HG03432 (cell line): ENCODE data around the gene NT5C2.

Experiments used
- ATAC-seq: cut with Tn5 transposase; IDR thresholded peaks from one replicate; pipeline ENCODE4 v1.9.1; 2021; ENCODE audit warnings: mild to moderate bottlenecking, moderate library complexity; ENCODE audit not compliant: unreplicated experiment

Gene NT5C2

DNA sequence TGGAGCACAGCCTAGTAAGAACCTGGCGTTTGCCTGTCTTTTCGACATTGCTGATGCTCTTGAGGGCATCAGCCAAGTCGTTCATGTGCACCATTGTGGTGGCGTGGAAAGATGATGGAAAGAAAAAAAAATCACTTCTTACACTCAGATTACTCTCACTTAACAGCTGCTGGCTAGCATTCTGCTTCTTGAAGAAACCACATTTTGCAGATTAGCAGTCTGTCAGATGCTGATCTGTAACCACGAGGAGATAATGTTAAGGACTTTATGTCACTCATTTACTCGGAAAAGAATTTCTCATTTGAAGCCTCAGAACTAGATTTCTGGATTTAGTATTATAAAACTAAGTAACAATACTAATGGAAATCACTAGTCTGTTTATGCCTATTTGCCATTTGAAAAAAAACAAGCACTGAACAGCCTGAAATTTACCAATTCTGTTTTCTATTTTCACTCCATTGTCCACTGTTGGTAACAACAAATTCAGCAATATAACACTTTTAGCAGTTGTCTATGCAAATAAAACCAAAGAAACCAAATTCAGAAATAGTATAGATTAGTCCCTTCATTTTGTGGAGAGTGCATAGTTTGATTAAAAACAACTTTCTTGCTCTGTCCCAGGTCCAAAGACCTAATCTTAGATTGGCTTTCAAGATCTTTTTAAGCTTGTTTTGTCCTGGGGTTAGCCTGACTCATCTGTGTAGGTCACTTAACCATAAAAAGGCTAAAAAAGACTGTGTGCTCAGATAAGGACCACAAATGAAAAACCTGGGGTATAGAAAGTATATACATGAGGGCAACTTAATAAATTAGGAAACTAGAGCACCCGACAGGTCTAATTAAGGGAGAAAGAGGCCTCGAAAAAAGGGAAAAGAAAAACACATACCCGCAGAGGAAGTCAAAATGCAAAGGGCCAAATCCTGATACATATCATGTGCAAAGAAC is 67.5 kb downstream of the NT5C2 start:
- peak; percentile 86 for ATAC-seq

DNA sequence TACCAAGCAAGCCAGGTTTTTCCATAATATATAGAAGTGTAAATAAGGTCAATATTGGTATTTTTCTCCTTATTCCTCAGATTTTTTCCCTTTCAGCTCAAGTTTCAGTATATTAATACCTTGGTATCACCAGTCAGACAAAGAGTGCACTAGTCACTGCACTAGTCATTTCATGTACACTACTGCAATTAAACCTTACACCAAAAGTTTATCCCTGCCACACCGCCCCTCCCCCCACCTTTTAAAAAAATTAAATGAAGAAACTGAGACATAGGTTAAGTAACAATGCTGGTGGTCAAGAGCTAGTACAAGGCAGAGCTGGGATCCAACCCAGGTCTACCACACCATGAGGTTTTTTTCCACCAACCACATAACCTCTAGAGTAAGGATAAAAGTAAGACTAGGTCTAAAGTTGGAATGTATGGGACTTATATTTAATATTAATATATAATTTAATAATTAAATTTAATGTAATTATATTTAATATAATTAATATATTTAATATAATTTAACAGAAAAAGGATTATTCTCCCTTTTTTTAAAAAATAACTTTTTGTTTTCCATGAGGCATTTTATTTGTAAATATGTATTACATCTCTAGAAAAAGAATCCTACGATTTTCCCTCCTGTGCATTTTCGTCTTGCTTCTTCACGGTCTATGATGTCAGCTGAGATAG is 68.5 kb downstream of the NT5C2 start:
- no peak for ATAC-seq

- no peak for ATAC-seq
Observed at GRCh38 chr10:103123282-103124024, 69.6 kb downstream of the NT5C2 start.

DNA sequence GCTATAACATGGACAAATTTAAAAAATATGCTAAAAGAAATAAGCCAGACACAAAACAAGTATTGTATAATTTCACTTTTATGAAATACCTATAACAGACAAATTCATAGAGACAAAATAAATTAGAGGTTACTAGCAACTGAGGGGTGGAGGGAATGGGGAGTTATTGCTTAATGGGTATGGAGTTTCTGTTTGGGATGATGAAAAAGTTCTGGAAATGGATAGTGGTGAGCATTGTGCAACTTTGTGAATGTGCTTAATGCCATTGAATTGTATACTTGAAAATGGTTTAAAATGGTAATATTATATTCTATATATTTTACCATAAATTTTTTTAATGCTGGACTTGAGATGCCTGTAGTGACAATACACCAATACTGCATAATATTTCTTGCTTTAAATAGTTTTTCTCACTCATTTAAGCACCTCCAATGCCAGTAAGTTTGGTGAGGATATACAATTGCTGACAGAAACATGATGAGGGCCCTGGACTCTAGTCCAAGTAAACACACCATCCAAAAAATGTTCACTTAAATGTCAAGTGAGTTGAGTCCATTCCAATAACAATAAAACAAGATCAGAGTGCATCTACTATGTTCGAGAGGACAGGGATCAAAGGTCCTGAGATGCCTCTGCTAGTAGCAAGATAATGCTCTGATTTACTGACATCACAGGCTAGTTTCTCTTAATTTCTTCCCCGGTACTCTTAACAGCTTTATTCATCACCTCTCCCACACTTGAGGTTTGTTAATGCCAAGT is 71.9 kb downstream of the NT5C2 start:
- no peak for ATAC-seq

- no peak for ATAC-seq
Observed at GRCh38 chr10:103120546-103120945, 72.5 kb downstream of the NT5C2 start.

DNA sequence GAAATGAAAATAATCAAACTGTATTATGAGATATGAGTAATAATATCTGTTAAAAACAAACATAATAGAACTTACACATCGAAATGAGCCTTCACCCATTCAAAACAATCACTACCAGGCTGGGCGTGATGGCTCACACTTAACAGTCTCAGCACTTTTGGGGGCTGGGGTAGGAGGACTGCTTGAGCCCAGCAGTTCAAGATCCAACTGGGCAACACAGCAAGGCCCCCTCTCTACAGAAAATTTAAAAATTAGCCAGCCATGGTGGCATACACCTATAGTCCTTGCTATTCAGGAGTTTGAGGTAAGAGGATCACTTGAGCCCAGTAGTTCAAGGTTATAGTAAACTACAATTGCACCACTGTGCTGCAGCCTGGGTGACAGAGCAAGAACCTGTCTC is 75.8 kb downstream of the NT5C2 start:
- no peak for ATAC-seq

DNA sequence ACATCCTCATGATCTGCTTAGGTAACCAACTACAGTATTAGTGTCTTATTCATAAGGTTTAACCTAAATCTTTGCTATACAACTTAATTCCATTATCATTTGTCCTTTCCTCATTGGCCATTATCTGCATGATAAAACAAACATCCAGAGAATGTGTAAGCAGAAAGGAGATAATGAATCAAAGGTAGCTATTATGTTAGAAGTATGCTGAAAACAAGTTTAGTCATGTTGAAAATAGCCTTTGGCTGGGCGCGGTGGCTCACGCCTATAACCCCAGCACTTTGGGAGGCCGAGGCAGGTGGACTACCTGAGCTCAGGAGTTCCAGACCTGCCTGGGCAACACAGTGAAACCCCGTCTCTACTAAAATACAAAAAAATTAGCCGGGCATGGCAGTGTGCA is 78.2 kb downstream of the NT5C2 start:
- ATAC-seq, result no peak

- ATAC-seq, result peak; percentile 68
Observed at GRCh38 chr10:103111918-103112877, 80.9 kb downstream of the NT5C2 start.

DNA sequence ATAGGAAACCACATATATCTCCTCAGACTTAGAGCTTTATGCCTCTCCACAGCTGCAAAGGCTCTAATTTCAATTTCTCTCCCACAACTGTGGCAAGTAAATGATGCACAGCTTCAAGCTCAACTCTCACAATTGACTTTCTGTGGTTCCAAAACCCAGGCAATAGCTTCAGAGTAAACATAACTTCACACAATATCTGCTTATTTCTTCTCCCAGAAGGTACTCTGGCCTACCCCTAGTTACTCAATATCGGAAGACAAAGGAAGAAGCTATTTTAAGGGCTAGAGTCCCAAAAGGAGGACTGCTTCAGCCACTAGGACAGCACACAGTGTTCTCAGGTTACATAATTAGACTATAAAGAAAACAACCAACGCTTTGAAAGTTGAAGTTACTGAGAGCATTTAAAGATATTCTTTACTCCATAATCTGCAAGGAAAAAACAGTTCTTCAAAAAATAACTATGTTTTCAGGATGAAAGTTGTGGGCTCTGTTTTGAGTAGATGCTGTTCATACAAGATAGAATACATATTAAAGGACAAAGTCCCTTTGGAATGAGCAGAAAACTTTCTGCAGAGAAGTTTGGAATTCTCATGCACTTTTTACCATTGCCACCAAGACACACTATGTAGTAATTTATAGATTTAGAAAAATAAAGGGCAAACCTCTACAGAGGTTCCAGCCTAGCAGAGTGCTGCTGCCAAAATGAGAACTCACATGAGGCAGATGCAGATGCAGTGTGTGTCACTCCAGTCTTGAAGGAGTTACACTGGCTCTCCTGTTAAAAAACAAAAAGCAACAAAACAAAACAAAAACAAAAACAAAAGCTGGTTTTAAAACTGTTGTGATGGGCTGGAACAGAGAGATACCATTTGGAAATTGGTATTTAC is 81.8 kb downstream of the NT5C2 start:
- ATAC-seq, result peak; percentile 70

DNA sequence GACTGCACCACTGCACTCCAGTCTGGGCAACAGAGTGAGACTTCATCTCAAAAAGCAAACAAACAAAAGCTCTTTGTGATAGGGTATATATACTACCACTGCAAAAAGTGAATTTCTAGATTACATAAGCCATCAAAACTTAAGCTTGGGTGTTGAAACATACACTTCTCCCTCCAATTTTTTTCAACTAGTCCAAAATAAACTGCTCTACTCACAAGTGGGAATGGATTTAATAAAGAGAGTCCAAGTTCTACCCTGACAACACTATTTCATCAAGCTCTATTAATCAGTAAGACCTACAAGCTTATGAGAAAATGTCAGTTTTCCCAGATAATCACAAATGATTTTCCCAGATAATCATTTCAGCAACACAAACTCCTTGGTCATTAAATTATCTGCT is 82.7 kb downstream of the NT5C2 start:
- ATAC-seq, result no peak

DNA sequence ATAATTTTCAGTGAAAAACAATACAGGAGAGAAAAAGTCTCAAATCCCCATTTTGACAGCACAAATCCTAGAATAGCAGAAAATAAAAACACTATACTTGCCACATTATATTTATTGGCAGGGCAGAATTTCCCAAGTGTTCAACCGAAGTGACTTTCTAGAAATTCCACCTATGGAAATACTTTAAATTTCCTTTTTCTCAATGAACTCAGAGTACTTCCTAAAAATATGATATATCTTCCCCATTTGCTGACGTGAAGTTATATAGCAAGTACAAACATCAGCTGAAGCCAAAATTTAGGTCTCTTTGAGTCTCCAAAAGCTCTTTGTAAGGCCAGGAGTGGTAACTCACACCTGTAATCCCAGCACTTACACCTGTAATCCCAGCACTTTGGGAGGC is 83.3 kb downstream of the NT5C2 start:
- ATAC-seq, result no peak

DNA sequence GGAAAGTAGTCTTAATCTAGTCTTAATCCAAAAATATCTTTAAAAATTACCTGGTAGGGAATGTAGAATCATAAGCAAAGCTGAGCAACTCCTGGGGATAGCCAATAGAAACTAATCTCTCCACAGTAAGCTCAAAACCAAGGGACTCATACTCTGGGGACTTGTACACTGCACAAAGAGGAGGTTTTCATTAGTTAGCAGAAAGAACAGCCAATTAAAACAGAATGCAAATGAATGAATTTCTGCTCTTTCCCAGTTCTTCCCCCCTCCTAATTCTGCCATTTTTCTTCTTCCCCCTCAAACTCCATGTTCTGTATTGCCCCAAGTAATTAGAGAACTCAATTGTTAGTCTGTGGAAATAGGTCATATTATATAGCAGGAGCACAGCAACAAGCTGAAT is 86.5 kb downstream of the NT5C2 start:
- ATAC-seq, result no peak

- ATAC-seq, result no peak
Observed at GRCh38 chr10:103105462-103105861, 87.6 kb downstream of the NT5C2 start.

- no peak for ATAC-seq
Observed at GRCh38 chr10:103104721-103105120, 88.4 kb downstream of the NT5C2 start.

- no peak for ATAC-seq
Observed at GRCh38 chr10:103103989-103104388, 89.1 kb downstream of the NT5C2 start.

DNA sequence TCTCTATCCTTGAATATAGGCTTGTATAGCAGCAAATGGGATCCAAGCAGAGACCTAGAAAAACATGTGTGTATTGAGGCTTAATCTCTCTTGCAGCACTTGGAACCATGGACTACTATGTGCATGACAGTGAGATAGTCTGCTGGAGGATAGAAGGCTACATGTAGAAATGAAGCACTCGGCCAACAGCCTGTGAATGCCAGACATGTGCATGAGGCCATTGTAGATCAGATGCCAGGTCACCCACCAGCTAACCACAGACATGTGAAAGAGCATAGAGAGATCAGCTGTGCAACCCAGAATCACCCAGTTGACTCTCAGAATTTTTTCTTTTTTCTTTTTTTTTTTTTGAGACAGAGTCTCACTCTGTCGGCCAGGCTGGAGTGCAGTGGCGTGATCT is 90.9 kb downstream of the NT5C2 start:
- no peak for ATAC-seq

DNA sequence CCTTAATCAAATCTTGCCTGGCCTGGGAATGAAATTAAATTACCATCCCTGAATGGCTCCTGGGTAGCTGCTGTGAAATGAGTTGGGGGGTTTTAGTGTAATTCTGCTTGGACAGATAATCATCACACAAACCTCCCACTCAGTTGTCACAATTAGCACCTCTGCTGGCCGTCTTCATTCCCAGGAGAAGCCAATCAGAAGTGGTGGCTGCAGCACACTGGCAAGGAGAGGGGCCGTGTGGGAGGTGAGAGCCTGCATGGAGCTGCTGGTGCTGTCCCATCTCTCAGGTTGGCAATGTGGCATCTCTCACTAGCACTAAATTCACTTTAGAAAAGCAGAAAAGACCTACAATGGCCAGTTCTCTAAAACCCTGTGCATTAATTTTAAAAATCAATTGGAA is 92.5 kb downstream of the NT5C2 start:
- no peak for ATAC-seq

GRCh38 chr10:103098240-103098639 is 94.8 kb downstream of the NT5C2 start:
- no peak for ATAC-seq

GRCh38 chr10:103096130-103096529 is 96.9 kb downstream of the NT5C2 start:
- ATAC-seq, result no peak
